Stimulated activated naive CD8-positive, alpha-beta T cell treated with anti-CD3 and anti-CD28 coated beads, Interleukin-15, Interleukin-2, amounts not matched to agents 100 ng/mL and 50 ng/mL, for 24 hours (primary cell): ENCODE results near the gene SLC41A3.
"Not testable (repeated sequence)": the region's sequence is repeated elsewhere in the genome, so short reads cannot be mapped to it uniquely, and the experiment has no call there.

ENCODE experiments used
- H3K27ac Mint-ChIP-seq: one replicate; pipeline ENCODE4 v1.8.0; 2021; ENCODE audit warnings: mild to moderate bottlenecking, mixed read lengths
- H3K27me3 Mint-ChIP-seq: one replicate; pipeline ENCODE4 v1.8.0; 2021; ENCODE audit warnings: mixed read lengths
- H3K36me3 Mint-ChIP-seq: one replicate; pipeline ENCODE4 v1.8.0; 2021; ENCODE audit warnings: low read depth, mixed read lengths
- H3K4me1 Mint-ChIP-seq: one replicate; pipeline ENCODE4 v1.8.0; 2021; ENCODE audit warnings: low read depth, mixed read lengths
- H3K4me3 Mint-ChIP-seq: one replicate; pipeline ENCODE4 v1.8.0; 2021; ENCODE audit warnings: mild to moderate bottlenecking, mixed read lengths
- H3K9me3 Mint-ChIP-seq: one replicate; pipeline ENCODE4 v1.8.0; 2021; ENCODE audit warnings: mixed read lengths

SLC41A3 gene

DNA sequence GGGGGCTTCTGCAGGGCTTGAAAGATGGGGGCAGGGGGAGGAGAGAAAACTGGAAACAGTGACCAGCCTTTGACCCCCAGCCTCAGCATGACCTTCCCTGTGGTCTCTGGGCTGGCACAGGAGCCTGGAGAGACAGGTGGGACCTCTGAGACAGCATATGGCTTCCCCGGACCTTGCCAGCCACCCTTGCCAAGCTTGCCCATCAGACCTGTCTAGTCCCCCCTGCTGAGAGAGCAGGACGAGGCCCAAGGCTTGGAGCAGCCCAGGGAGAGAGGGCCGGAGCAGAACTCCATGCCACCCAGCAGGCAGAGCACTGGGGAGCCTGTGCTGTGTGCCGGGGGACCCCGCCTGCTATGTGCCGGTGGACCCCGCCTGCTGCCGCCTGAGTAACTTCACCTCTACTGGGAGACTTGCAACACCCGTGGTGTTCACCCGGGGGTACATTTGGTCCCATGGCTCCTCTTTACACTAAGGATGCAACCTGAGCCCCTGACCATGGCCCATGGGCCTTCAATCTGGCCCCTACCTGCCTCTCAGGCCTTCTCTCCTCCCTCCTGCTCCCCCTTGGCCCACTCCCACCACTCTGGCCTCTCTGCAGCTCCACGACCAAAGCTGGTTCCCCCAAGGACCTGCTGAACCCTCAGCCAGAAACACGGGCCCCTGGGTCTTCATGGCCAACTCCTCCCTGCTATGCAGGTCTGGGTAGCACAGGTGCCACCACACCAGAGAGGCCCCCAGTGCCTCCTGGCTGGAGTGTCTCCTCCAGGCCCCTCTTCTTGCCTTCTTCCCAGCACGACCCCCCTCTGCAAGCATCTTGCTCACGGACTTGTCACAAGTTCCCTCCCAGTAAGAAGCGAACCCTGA lies 21.1 kb upstream of the SLC41A3 start:
- Mint-ChIP-seq H3K36me3 (no peaks in the 10 kb centered on the region), H3K27me3 (no peaks in the 10 kb centered on the region), H3K9me3 (no peaks in the 10 kb centered on the region), H3K4me3 (no peak overlapping the region), H3K27ac (no peak overlapping the region), H3K4me1 (no peaks in the 10 kb centered on the region)

DNA sequence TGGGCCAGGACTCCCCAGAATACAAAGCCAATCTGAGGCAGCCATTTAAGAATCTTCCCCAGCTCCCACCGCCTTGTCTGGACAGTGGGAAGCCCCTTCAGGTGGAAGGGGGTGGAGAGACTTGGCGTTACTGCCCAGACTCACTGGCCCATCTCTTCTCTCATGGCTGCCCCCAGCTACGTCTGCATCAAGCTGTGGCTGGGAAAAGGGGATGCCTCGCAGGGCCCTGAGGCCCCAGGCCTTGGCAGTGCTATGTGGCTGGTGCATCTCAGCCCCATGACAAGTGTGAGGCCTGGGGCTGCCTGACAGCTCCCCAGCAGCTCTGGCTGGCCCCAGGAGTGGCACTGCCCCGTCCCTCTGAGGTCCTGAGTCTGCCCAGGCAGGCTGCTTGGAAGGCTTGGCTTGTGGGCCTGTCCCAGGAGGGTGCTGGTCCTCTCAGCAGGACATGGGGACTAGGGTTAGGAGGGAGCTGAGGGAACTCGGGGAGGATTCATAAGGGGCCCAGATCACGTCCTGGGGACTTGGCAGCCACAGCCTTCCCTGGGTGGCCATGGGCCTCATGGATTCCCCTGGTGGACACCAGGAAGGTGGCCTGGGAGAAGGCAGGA lies 20.2 kb upstream of the SLC41A3 start:
- Mint-ChIP-seq H3K9me3 (no peaks in the 10 kb centered on the region), H3K36me3 (no peaks in the 10 kb centered on the region), H3K4me1 (no peaks in the 10 kb centered on the region), H3K4me3 (no peak overlapping the region), H3K27me3 (no peaks in the 10 kb centered on the region), H3K27ac (no peak overlapping the region)

DNA sequence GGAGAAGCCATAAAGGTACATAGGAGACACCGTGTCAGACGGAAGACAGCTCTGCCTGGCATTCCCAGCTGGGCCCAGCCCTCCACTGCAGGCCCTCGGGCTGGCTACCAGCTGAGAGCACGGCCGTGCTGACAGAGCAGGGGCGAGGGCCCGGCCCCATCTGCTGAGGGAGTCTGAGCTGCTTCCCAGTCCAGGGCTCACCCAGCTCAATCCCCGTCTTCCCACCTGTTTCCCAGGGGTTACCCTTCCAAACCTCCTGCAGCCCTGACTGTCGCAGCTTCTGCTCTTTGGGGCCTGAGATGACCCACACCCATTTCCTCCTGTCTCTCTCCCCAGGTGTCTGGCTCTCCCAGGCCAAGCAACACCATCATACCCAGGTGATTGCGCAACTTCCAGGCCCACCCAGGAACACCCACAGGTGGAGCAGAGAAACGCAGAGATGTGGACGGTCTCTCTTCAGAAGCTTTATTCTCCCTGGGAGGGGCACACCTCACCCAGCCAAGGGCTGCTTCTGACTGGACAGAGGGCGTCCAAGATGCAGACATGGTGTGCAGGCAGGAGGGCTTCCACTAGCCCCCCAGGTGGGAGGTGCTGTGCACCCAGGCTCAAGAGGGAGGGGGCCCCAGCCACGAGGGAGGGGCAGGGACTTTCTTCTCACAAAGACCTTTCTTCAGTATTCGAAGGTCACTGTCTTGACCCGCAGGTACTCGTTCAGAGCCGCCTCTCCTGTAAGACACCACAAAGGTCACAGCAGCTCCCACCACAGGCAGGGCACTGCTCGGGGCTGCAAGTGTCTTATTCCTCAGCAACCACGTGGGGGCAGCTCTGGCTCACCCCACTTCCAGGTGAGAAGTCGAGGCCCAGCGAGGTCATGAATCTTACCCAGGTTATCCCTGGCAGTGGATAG lies 19.4 kb upstream of the SLC41A3 start:
- Mint-ChIP-seq H3K27me3 (no peaks in the 10 kb centered on the region), H3K27ac (no peak overlapping the region), H3K4me1 (no peaks in the 10 kb centered on the region), H3K36me3 (no peaks in the 10 kb centered on the region), H3K9me3 (no peaks in the 10 kb centered on the region), H3K4me3 (no peak overlapping the region)

DNA sequence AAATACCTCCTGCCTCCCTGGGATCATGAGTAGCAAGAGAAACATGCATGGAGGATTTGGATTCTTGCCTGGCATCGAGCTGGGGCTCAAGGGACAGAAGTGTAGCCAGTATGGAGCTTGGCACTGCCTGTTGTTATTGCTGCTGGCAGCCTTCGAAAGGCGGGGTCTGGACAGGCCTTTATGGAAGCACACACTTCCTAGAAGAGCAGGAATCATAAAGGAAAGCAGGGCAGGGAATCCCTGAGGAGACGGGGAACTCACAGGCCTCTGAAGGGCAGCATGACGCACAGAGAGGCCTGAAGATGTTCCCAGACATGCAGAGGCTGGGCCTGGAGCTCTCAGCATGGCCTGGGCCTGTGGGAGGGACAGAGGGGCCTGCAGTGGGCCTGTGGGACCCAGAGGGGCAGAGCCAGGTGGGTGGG lies 18.6 kb upstream of the SLC41A3 start:
- no peak overlapping the region for H3K4me3 Mint-ChIP-seq
- H3K4me1 Mint-ChIP-seq: no peaks in the 10 kb centered on the region
- no peaks in the 10 kb centered on the region for H3K27me3 Mint-ChIP-seq
- H3K9me3 Mint-ChIP-seq: no peaks in the 10 kb centered on the region
- H3K36me3 Mint-ChIP-seq: no peaks in the 10 kb centered on the region
- H3K27ac Mint-ChIP-seq: no peak overlapping the region

DNA sequence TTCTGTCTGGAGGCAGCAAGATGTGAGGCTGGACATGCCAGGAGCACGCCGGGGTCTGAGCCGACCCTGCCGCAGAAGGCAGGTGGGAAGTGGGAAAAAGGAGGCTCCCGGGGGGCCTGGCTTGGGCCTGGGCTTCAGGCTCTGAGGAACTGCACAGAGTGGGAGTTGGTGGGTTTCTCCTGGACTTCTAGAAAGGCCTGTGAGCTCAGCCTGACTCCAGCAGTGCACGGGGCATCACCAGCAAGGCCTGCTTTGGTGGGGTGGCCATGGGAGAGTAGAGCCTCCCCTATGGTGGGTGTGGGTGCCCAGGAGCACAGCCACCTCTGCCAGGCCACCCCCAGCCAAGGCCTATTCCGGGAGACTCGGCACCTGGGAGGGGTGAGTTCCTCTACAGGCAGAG lies 18.1 kb upstream of the SLC41A3 start:
- H3K36me3 Mint-ChIP-seq: no peaks in the 10 kb centered on the region
- no peak overlapping the region for H3K27ac Mint-ChIP-seq
- H3K27me3 Mint-ChIP-seq: no peaks in the 10 kb centered on the region
- no peak overlapping the region for H3K4me3 Mint-ChIP-seq
- no peaks in the 10 kb centered on the region for H3K4me1 Mint-ChIP-seq
- H3K9me3 Mint-ChIP-seq: no peaks in the 10 kb centered on the region

DNA sequence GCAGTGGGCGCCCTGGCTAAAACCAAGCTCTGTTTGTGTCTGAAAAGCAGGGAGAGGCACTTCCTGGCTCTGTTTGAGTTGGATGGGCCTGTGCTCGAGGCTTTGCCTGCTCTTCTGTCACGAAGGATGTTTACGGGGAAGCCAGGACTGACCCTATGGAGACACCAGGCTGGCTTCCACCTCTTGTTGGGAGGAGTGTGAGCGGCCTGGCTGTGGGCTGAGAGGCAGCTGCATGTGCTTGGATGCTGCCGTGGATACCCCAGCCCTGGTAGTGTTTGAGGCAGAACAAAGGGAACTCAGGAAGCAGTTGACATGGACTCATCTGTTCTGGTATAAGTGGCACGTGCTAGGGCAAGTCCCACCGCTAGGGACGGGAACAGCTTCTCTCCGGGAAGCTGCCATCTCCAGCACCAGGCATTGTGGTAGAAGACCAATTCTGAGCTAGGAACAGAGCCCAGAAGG lies 17.6 kb upstream of the SLC41A3 start:
- H3K9me3 Mint-ChIP-seq: peaks cover 5% of the 10 kb centered on the region
- H3K4me1 Mint-ChIP-seq: no peaks in the 10 kb centered on the region
- H3K27me3 Mint-ChIP-seq: no peaks in the 10 kb centered on the region
- H3K27ac Mint-ChIP-seq: no peak overlapping the region
- no peak overlapping the region for H3K4me3 Mint-ChIP-seq
- H3K36me3 Mint-ChIP-seq: no peaks in the 10 kb centered on the region

DNA sequence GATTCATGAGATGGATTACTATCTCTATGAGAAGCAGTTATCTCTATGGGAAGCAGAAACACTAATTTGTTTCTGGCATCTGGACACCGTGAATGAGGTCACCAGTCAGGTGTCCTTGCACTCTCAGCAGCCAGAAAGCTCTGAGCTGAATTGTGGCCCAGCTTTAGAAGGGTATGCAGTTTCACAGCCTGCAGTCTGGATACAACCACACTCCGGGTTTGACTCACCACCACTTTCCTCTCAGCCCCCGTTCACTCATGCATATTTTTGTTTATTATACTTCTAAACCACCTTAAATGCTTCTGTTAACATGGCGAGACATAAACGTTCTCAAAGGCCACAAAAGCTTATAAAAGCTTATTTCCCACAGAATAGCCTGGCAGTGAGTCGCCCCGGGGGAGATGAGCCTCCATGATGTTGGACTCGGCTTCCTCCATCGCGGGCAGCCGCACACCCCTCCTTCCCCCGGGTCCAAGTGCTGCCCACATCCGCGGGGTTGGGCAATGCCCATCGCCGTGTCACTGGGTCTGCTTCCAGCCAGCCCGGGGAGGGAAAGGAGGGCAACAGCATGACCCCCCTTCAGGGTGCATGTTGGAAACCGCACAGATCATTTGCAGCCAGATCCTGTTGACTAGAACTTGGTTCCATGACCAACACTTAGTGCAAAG lies 16.8 kb upstream of the SLC41A3 start:
- H3K4me3 Mint-ChIP-seq: no peak overlapping the region
- no peaks in the 10 kb centered on the region for H3K27me3 Mint-ChIP-seq
- no peaks in the 10 kb centered on the region for H3K36me3 Mint-ChIP-seq
- no peak overlapping the region for H3K27ac Mint-ChIP-seq
- peaks cover 6% of the 10 kb centered on the region for H3K9me3 Mint-ChIP-seq
- no peaks in the 10 kb centered on the region for H3K4me1 Mint-ChIP-seq

DNA sequence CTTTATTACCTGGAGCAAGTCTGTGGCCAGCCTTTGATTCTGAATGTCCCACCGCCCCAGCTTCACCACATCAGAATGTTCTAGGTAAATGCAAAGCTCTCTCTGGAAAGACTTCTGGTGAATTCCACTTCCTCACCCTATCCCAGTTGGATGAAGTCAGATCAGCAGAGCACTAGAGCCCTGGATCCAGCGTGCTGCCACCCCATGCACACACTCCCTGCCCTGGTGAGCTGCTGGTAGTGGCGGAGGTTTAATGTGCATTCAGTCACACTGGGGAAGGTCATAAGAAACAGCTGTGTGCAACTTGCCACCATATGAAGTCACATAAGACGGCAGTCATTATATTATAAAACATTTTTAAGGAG lies 16.3 kb upstream of the SLC41A3 start:
- peaks cover 11% of the 10 kb centered on the region for H3K9me3 Mint-ChIP-seq
- no peaks in the 10 kb centered on the region for H3K36me3 Mint-ChIP-seq
- no peak overlapping the region for H3K27ac Mint-ChIP-seq
- no peaks in the 10 kb centered on the region for H3K27me3 Mint-ChIP-seq
- H3K4me1 Mint-ChIP-seq: no peaks in the 10 kb centered on the region
- H3K4me3 Mint-ChIP-seq: no peak overlapping the region

DNA sequence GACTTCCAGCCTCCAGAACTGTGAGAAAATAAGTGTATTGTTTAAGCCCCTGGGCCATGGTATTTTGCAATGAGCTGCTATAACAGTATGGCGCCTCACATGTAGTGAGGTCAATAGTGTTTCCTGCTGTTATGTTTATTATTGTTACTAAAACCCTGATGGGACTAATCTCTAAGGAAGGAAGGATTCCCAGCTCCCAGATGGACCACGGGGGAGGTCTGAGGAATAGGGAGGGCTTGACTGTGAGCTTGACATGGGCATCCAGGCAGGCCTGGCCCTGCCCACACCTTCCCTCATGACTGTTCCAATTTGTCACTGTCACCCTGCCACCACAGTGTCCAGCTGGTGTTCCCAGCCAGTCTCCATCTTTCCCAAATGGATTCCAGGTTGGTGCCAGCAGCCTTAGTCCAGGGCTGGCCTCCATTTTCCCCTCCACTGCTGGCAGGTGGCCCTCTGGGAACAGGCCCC lies 14.5 kb upstream of the SLC41A3 start:
- no peaks in the 10 kb centered on the region for H3K4me1 Mint-ChIP-seq
- no peak overlapping the region for H3K4me3 Mint-ChIP-seq
- H3K27me3 Mint-ChIP-seq: peaks cover 5% of the 10 kb centered on the region
- peaks cover 18% of the 10 kb centered on the region for H3K9me3 Mint-ChIP-seq
- H3K27ac Mint-ChIP-seq: no peak overlapping the region
- no peaks in the 10 kb centered on the region for H3K36me3 Mint-ChIP-seq

DNA sequence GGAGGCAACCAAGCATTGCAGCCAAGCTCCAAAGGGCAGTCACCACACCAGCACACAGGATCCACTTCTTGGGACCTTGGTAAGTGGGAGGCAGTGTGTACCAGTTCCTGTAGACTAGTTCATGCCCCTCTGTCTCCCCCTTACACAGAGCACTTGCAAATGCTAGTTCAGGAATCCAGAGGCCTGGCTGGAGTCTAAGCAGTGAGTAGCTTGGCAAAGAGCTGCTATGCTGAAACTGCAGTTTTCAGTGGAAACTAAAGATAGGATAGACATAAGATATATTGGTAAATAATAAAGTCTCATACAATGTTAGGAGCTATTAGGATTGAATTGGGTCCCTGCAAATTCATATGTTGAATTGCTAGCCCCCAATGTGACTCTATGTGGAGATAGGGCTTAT lies 13.9 kb upstream of the SLC41A3 start:
- H3K36me3 Mint-ChIP-seq: no peaks in the 10 kb centered on the region
- no peak overlapping the region for H3K27ac Mint-ChIP-seq
- H3K4me3 Mint-ChIP-seq: no peak overlapping the region
- peaks cover 5% of the 10 kb centered on the region for H3K27me3 Mint-ChIP-seq
- H3K4me1 Mint-ChIP-seq: no peaks in the 10 kb centered on the region
- peaks cover 18% of the 10 kb centered on the region for H3K9me3 Mint-ChIP-seq

DNA sequence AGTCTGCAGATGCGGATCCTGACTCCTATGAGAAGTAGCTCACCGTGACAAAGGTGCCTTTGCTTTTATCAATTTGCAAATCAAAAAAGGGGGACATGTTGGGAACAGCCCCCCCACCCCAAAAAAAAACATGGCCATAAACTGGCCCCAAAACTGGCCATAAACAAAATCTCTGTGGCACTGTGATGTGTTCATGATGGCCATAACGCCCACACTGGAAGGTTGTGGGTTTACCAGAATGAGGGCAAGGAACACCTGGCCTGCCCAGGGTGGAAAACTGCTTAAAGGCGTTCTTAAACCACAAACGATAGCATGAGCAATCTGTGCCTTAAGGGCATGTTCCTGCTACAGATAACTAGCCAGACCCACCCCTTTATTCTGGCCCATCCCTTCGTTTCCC lies 12.3 kb upstream of the SLC41A3 start:
- H3K27me3 Mint-ChIP-seq, H3K36me3 Mint-ChIP-seq, H3K4me3 Mint-ChIP-seq, H3K27ac Mint-ChIP-seq, H3K4me1 Mint-ChIP-seq: not testable (repeated sequence)
- H3K9me3 Mint-ChIP-seq: peaks cover 18% of the 10 kb centered on the region

DNA sequence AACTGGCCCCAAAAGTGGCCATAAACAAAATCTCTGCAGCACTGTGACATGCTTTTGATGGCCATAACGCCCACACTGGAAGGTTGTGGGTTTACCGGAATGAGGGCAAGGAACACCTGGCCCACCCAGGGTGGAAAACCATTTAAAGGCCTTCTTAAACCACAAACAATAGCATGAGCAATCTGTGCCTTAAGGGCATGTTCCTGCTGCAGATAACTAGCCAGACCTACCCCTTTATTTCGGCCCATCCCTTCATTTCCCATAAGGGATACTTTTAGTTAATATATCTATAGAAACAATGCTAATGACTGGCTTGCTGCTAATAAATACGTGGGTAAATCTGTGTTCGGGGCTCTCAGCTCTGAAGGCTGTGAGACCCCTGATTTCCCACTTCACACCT lies 8.2 kb upstream of the SLC41A3 start:
- not testable (repeated sequence) for H3K27ac Mint-ChIP-seq, H3K36me3 Mint-ChIP-seq, H3K4me1 Mint-ChIP-seq, H3K27me3 Mint-ChIP-seq, H3K4me3 Mint-ChIP-seq
- H3K9me3 Mint-ChIP-seq: peaks cover 18% of the 10 kb centered on the region

DNA sequence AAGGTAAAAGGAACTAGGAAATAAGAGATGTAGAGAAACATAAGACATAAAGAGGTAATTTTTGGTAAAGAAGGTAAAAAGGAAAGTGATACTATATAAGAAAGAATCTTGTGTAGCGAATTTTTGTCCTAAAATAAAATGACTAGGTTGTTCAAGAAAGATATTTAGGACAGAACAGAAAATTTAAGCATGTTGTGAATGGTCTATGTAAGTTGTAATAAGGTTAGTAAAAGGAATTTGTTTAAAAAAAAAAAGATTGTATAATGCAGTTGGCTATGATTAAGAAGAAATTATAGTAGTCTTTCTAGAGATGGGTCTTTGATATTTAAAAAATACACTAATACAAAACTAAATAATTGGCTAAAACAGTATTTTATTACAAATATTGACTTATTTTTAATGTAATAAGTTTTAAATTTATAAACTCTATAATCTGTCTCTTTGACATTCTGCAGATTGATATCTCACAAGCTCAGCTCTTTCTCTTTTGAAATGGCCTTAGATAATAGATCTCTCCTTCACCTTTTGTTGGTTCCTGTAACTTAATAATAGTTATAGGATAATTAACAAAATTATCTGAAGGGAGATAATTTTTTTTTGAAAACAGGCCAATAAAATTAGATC lies 3.7 kb upstream of the SLC41A3 start:
- Mint-ChIP-seq H3K36me3 (peaks cover 5% of the 10 kb centered on the region), H3K4me1 (peaks cover 23% of the 10 kb centered on the region), H3K27me3 (no peaks in the 10 kb centered on the region), H3K9me3 (no peaks in the 10 kb centered on the region), H3K27ac (no peak overlapping the region), H3K4me3 (no peak overlapping the region)

DNA sequence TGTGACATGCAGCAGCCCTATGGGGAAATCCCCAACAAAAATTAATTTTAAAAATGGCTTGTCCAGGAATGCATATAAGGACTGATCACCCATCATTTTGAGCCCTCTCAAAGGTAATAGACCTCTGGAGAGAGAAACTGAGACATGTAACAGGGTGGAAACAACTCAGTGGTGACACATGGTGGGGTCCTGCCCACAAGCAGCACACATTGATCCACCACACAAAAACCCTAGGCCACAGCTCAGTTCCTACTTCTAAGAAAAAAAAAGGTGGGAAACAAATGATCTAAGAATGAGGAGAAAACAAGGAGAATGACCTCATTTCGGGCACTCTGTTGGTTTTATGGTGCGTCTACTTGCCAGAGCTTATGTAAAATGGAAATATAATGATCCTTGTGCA lies 1.9 kb upstream of the SLC41A3 start:
- Mint-ChIP-seq H3K4me3 (peak overlapping the region; percentile 86), H3K36me3 (no peaks in the 10 kb centered on the region), H3K27ac (peak overlapping the region; percentile 77), H3K4me1 (peaks cover 23% of the 10 kb centered on the region), H3K9me3 (no peaks in the 10 kb centered on the region), H3K27me3 (no peaks in the 10 kb centered on the region)
